ENCODE data around the gene ZNF879. TPM values are rescaled to one million over a fixed set of nuclear protein-coding genes. Genes with fewer than 3 reads are reported as not detected.

The ZNF879 gene
- 1 to 10 TPM; 1.8 to 4.7 (median 4.2) TPM for total RNA-seq
- long read RNA-seq, donor 1, transcript ZNF879-201 (5 exons, 3,304 nt): major isoform, 5 of 7 reads
- long read RNA-seq, donor 1, partial matches to known transcripts: 1 of 7 reads
- long read RNA-seq, donor 1, other reads (novel, unspliced or antisense): 0 of 7 reads
- long read RNA-seq, donor 2, partial matches to known transcripts: 0 of 2 reads
- long read RNA-seq, donor 2, other reads (novel, unspliced or antisense): 0 of 2 reads

GRCh38 chr5:179023528-179024189 lies at the start of gene ZNF879:
Gene ZNF879, plus strand, starts transcription at chr5:179023804. Its CDS starts 1,201 bp downstream, at chr5:179025005.
- peak within 1 kb of the TSS; percentile 38 for H3K4me3 ChIP-seq
- H3K4me1 ChIP-seq (ENCODE audit: low read depth): peaks cover 7% of the 10 kb centered on the region
- intact Hi-C loops (cut with DNase I, micrococcal nuclease): no loop called here
- no peak for TF ChIP-seq CTCF (IDR thresholded peaks at IDR 0.05)
- ATAC-seq (peak; percentile 100), DNase-seq (peak; percentile 95)
- H3K9me3 ChIP-seq: peaks cover 44% of the 10 kb centered on the region
- no peaks in the 10 kb centered on the region for H3K36me3 ChIP-seq (ENCODE audit: low read depth)

DNA sequence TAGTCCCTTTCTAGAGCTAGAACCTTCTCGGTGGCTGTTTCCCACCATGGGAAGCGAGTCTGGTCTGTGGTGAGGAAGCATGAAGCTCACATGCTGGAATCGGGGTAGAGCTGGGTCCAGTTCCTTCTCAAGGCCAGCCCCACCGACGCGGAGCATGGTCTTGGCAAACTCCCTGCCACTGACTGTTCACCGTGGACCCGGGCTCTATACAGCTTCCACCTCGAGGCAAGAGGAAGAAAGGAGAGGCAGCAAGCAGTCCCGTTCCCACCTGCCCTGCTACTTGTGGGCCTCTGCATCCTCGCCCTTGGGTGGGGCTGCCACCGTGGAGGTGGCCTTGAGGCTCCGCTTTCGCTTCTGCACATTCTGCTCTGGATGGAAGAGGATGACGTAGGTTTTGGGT lies 42.2 kb upstream of the ZNF879 start:
- intact Hi-C loops (cut with DNase I, micrococcal nuclease): no loop called here
- H3K36me3 ChIP-seq (ENCODE audit: low read depth): no peaks in the 10 kb centered on the region
- H3K9me3 ChIP-seq: peaks cover 94% of the 10 kb centered on the region
- H3K4me1 ChIP-seq (ENCODE audit: low read depth): no peaks in the 10 kb centered on the region
- TF ChIP-seq CTCF (IDR thresholded peaks at IDR 0.05): no peak
- ATAC-seq: no peak
- H3K4me3 ChIP-seq: no peak overlapping the region
- DNase-seq: no peak

DNA sequence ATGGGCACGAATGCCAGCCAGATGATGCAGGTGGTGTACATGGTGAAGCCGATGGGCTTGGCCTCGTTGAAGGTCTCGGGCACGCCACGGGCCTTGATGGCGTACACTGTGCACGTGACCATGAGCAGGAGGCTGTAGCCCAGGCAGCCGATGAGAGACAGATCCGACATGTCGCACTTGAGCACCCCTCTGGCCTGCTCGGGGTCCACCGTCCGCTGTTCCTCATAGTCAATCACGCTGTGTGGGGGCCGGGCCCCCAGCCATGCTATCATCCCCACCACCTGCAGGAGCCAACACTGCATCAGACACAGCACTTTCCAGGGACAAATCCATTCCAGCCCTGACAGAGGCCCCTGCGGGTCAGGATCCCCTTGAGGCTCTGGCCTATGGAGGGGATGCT lies 40.7 kb upstream of the ZNF879 start:
- TF ChIP-seq CTCF (IDR thresholded peaks at IDR 0.05): no peak
- H3K36me3 ChIP-seq (ENCODE audit: low read depth): no peaks in the 10 kb centered on the region
- H3K4me3 ChIP-seq: no peak overlapping the region
- intact Hi-C loops (cut with DNase I, micrococcal nuclease): no loop called here
- peaks cover 90% of the 10 kb centered on the region for H3K9me3 ChIP-seq
- DNase-seq (no peak), ATAC-seq (no peak)
- H3K4me1 ChIP-seq (ENCODE audit: low read depth): no peaks in the 10 kb centered on the region

- H3K36me3 ChIP-seq (ENCODE audit: low read depth): no peaks in the 10 kb centered on the region
- no peak overlapping the region for H3K4me3 ChIP-seq
- H3K4me1 ChIP-seq (ENCODE audit: low read depth): no peaks in the 10 kb centered on the region
- ATAC-seq (no peak), DNase-seq (no peak)
- intact Hi-C loops (cut with DNase I, micrococcal nuclease): no loop called here
- no peak for TF ChIP-seq CTCF (IDR thresholded peaks at IDR 0.05)
- peaks cover 89% of the 10 kb centered on the region for H3K9me3 ChIP-seq
Measured at GRCh38 chr5:178983728-178984127, 39.9 kb upstream of the ZNF879 start.

DNA sequence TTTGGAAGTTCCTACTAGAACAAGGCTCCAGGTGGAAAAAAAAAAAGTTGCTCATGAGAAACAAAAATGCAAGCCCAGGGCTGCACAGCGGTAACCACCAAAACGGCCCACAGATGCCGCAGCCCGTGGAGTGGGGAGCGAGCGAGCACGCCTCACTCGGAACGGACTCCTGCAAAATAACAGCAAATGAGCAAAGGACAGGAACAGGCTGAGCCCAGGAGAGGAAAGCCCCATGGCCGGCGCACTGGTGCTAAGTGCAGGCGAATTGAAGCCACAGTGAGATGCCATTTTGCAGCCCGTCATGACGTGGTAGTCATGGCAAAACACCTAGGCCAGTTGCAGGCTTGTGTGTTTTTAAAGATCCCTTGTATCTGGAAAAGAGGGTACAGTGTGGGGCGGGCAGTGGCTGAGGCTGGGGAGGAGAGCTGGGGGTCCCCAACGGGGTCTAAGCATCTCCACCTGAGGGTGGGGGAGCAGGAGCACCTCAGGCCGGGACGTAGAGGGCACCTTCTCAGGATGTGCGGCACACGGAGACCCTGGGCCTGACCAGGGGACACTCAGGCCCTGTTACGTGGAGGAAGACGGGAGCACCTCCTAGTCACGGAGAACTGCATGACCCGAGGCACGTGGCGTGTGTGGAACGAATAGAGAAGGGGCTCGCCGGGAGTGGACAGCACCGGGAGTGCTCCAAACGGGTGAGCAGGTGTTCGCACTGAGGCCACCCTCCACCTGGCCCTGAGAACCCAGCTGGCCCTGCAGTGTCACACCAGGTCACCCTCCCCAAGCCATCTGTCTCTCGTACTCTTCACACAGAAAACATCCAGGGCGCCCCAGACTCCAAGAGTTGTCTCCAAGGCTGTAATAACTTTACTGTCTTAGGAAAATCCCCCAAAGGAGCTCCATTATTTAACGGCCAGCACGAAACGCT lies 39.2 kb upstream of the ZNF879 start:
- peaks cover 87% of the 10 kb centered on the region for H3K9me3 ChIP-seq
- H3K4me3 ChIP-seq: no peak overlapping the region
- no peak for DNase-seq
- ATAC-seq: no peak
- intact Hi-C loops (cut with DNase I, micrococcal nuclease): no loop called here
- TF ChIP-seq CTCF (IDR thresholded peaks at IDR 0.05): no peak
- H3K36me3 ChIP-seq (ENCODE audit: low read depth): no peaks in the 10 kb centered on the region
- no peaks in the 10 kb centered on the region for H3K4me1 ChIP-seq (ENCODE audit: low read depth)

Measured in mucosa of descending colon (tissue), 3 donors.